LNCaP clone FGC (cell line): ENCODE measurements around the gene RPL13.

Source experiments
- DNase-seq: peaks from one replicate; pipeline ENCODE4 v3.0.0-alpha.2; 2011; ENCODE audit warnings: low read depth
- H3K4me3 ChIP-seq: 2 replicates; pipeline ENCODE4 v1.5.1; 2011; ENCODE audit warnings: mild to moderate bottlenecking, low read depth, low read length, control low read depth
- TF ChIP-seq, protein P1 (sequence below): IDR thresholded peaks from 2 replicates; pipeline ENCODE4 v1.5.1; 2012; ENCODE audit warnings: mild to moderate bottlenecking; ENCODE audit not compliant: control insufficient read depth, insufficient read depth; ENCODE audit errors: extremely low read depth

Gene RPL13

GRCh38 chr16:89572073-89572484 is 11.6 kb downstream of the RPL13 start:
- no peak for DNase-seq
- H3K4me3 ChIP-seq, result no peak overlapping the region
- TF ChIP-seq, protein P1, sequence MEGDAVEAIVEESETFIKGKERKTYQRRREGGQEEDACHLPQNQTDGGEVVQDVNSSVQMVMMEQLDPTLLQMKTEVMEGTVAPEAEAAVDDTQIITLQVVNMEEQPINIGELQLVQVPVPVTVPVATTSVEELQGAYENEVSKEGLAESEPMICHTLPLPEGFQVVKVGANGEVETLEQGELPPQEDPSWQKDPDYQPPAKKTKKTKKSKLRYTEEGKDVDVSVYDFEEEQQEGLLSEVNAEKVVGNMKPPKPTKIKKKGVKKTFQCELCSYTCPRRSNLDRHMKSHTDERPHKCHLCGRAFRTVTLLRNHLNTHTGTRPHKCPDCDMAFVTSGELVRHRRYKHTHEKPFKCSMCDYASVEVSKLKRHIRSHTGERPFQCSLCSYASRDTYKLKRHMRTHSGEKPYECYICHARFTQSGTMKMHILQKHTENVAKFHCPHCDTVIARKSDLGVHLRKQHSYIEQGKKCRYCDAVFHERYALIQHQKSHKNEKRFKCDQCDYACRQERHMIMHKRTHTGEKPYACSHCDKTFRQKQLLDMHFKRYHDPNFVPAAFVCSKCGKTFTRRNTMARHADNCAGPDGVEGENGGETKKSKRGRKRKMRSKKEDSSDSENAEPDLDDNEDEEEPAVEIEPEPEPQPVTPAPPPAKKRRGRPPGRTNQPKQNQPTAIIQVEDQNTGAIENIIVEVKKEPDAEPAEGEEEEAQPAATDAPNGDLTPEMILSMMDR, result no peak

GRCh38 chr16:89572485-89573205 is 12.2 kb downstream of the RPL13 start:
- no peak for DNase-seq
- TF ChIP-seq, protein P1, result no peak
- H3K4me3 ChIP-seq, result no peak overlapping the region

- TF ChIP-seq, protein P1, result no peak
- no peak for DNase-seq
- H3K4me3 ChIP-seq, result no peak overlapping the region
These were observed 13.6 kb downstream of the RPL13 start for GRCh38 chr16:89573826-89574680.

DNA sequence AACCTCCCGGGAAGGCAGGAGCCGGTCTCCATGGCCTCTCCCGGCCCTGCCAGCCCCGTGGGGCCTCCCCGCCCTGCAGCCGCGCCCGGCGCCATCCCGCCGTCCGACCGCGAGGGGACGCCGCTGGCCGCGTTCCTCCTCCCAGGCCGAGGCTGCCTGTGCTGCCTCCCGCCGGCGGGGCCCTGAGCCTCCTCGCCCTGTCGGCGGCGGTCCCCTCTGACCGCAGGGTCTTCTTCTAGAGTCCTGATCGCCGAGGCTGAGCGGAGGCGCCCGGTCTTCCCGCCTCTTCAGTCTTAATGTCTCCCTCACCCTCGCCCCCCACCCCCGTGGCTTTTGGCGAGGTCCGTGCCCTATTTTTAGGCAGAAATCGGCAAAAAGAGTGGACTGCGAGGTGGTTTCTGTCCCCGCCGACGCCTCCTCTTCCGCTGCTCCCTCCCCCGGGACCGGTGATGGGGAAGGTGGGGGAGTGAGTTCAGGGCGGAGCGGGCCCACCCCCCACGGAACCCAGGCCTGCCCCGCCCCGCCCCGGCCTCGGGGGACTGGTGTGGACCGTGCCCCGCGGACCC is 14.3 kb downstream of the RPL13 start:
- TF ChIP-seq, protein P1, result no peak
- DNase-seq, result no peak
- no peak overlapping the region; the same call in 1 of the 2 replicates for H3K4me3 ChIP-seq

- DNase-seq, result no peak
- TF ChIP-seq, protein P1, result no peak
- peak within 1 kb of the TSS; percentile 79 for H3K4me3 ChIP-seq
These were observed 15.0 kb downstream of the RPL13 start, which contains the start of gene CPNE7 for GRCh38 chr16:89575247-89576152. Gene CPNE7, plus strand, starts transcription at chr16:89575758. Its CDS starts 140 bp downstream, at chr16:89575898.
